Right lobe of liver (tissue), 4 donors: Measurements from ENCODE around the gene COL24A1.

Experiments used
- CTCF ChIP-seq, 4 donors: fragments of 200-600 bp in 3 of 4; fragments of 450-650 bp in 1 of 4; IDR thresholded peaks; one replicate each; pipeline versions ENCODE4 v1.5.1 to v1.8.0; 2016 to 2022; ENCODE audit warnings: antibody characterized with exemption in 4 of 4, mild to moderate bottlenecking in 2 of 4
- POLR2A ChIP-seq: fragments of 450-650 bp; IDR thresholded peaks from one replicate; pipeline ENCODE4 v1.6.1; 2017; ENCODE audit warnings: antibody characterized with exemption, mild to moderate bottlenecking
- donor health status: DM: no; HTN: no; CAD: no.
- donor health status: DM: no; HTN: no; CAD: no.
- donor health status: DM: no; HTN: yes; CAD: no.

GRCh38 chr1:85681087-85681486 lies 475.5 kb downstream of the COL24A1 start:
- TF ChIP-seq CTCF (IDR thresholded peaks at IDR 0.05) (no peak), POLR2A (no peak)
